ENCODE results near the gene PRELID1.
A peak's percentile ranks its signal among the peaks of the same experiment; 100 is the strongest.

The PRELID1 gene

GRCh38 chr5:177346820-177347219, 43.2 kb downstream of the PRELID1 start:
- Histone ChIP-seq H3K9me3 (ENCODE audit: control insufficient read depth in 2 of 2, low read length in 2 of 2) (no peaks in the 10 kb centered on the region), H3K27ac (ENCODE audit: low read depth in 2 of 2, low read length in 2 of 2) (no peak overlapping the region), H3K36me3 (ENCODE audit: control insufficient read depth in 2 of 2, insufficient read depth in 2 of 2, low read length in 2 of 2) (peaks cover 15 to 35% of the 10 kb centered on the region in 2 donors), H3K9ac (ENCODE audit: low read depth in 1 of 2, low read length in 2 of 2) (no peak overlapping the region), H3K4me1 (ENCODE audit: control insufficient read depth in 2 of 2, insufficient read depth in 2 of 2, low read length in 2 of 2) (peaks cover 13 to 19% of the 10 kb centered on the region in 2 donors), H3K27me3 (ENCODE audit: control insufficient read depth in 2 of 2, insufficient read depth in 2 of 2, low read length in 2 of 2) (no peaks in the 10 kb centered on the region), H3K4me3 (ENCODE audit: low read length in 2 of 2) (no peak overlapping the region)

- no peak overlapping the region for H3K27ac ChIP-seq (ENCODE audit: low read depth in 2 of 2, low read length in 2 of 2)
- H3K36me3 ChIP-seq (ENCODE audit: control insufficient read depth in 2 of 2, insufficient read depth in 2 of 2, low read length in 2 of 2) = peaks cover 15 to 29% of the 10 kb centered on the region in 2 donors
- H3K9me3 ChIP-seq (ENCODE audit: control insufficient read depth in 2 of 2, low read length in 2 of 2) = no peaks in the 10 kb centered on the region
- no peak overlapping the region for H3K9ac ChIP-seq (ENCODE audit: low read depth in 1 of 2, low read length in 2 of 2)
- peaks cover 13 to 21% of the 10 kb centered on the region in 2 donors for H3K4me1 ChIP-seq (ENCODE audit: control insufficient read depth in 2 of 2, insufficient read depth in 2 of 2, low read length in 2 of 2)
- no peak overlapping the region for H3K4me3 ChIP-seq (ENCODE audit: low read length in 2 of 2)
- H3K27me3 ChIP-seq (ENCODE audit: control insufficient read depth in 2 of 2, insufficient read depth in 2 of 2, low read length in 2 of 2) = peaks cover 0 to 2% of the 10 kb centered on the region in 2 donors
Measured at GRCh38 chr5:177347699-177348098, 44.1 kb downstream of the PRELID1 start.

- Histone ChIP-seq H3K27ac (ENCODE audit: low read depth in 2 of 2, low read length in 2 of 2) (no peak overlapping the region), H3K9me3 (ENCODE audit: control insufficient read depth in 2 of 2, low read length in 2 of 2) (no peaks in the 10 kb centered on the region), H3K9ac (ENCODE audit: low read depth in 1 of 2, low read length in 2 of 2) (no peak overlapping the region), H3K36me3 (ENCODE audit: control insufficient read depth in 2 of 2, insufficient read depth in 2 of 2, low read length in 2 of 2) (peaks cover 11 to 23% of the 10 kb centered on the region in 2 donors), H3K27me3 (ENCODE audit: control insufficient read depth in 2 of 2, insufficient read depth in 2 of 2, low read length in 2 of 2) (peaks cover 0 to 2% of the 10 kb centered on the region in 2 donors), H3K4me3 (ENCODE audit: low read length in 2 of 2) (no peak overlapping the region), H3K4me1 (ENCODE audit: control insufficient read depth in 2 of 2, insufficient read depth in 2 of 2, low read length in 2 of 2) (peaks cover 13 to 21% of the 10 kb centered on the region in 2 donors)
Measured at GRCh38 chr5:177349362-177349647, 45.7 kb downstream of the PRELID1 start.

GRCh38 chr5:177349762-177350161, 46.2 kb downstream of the PRELID1 start:
- no peaks in the 10 kb centered on the region for H3K9me3 ChIP-seq (ENCODE audit: control insufficient read depth in 2 of 2, low read length in 2 of 2)
- peaks cover 13 to 21% of the 10 kb centered on the region in 2 donors for H3K4me1 ChIP-seq (ENCODE audit: control insufficient read depth in 2 of 2, insufficient read depth in 2 of 2, low read length in 2 of 2)
- H3K9ac ChIP-seq (ENCODE audit: low read depth in 1 of 2, low read length in 2 of 2) = no peak overlapping the region

GRCh38 chr5:177350776-177351391, 47.3 kb downstream of the PRELID1 start:
- H3K9me3 ChIP-seq (ENCODE audit: control insufficient read depth in 2 of 2, low read length in 2 of 2) = no peaks in the 10 kb centered on the region
- peak overlapping the region; percentile 85 to 99 for H3K4me3 ChIP-seq (ENCODE audit: low read length in 2 of 2)
- peak overlapping the region; percentile 95 for H3K9ac ChIP-seq (ENCODE audit: low read depth in 1 of 2, low read length in 2 of 2)
- peaks cover 11 to 23% of the 10 kb centered on the region in 2 donors for H3K36me3 ChIP-seq (ENCODE audit: control insufficient read depth in 2 of 2, insufficient read depth in 2 of 2, low read length in 2 of 2)
- peak overlapping the region; percentile 96 to 97 for H3K27ac ChIP-seq (ENCODE audit: low read depth in 2 of 2, low read length in 2 of 2)
- H3K27me3 ChIP-seq (ENCODE audit: control insufficient read depth in 2 of 2, insufficient read depth in 2 of 2, low read length in 2 of 2) = peaks cover 0 to 2% of the 10 kb centered on the region in 2 donors
- H3K4me1 ChIP-seq (ENCODE audit: control insufficient read depth in 2 of 2, insufficient read depth in 2 of 2, low read length in 2 of 2) = peaks cover 13 to 25% of the 10 kb centered on the region in 2 donors

More at GRCh38 chr5:177349762-177350161, 46.2 kb downstream of the PRELID1 start:
- H3K36me3 ChIP-seq (ENCODE audit: control insufficient read depth in 2 of 2, insufficient read depth in 2 of 2, low read length in 2 of 2) = peaks cover 11 to 23% of the 10 kb centered on the region in 2 donors
- peak overlapping the region in 1 of 2 donors; percentile 99 for H3K4me3 ChIP-seq (ENCODE audit: low read length in 2 of 2)
- peaks cover 0 to 2% of the 10 kb centered on the region in 2 donors for H3K27me3 ChIP-seq (ENCODE audit: control insufficient read depth in 2 of 2, insufficient read depth in 2 of 2, low read length in 2 of 2)
- no peak overlapping the region for H3K27ac ChIP-seq (ENCODE audit: low read depth in 2 of 2, low read length in 2 of 2)

GRCh38 chr5:177351392-177352329, 48.1 kb downstream of the PRELID1 start, which contains the start of gene LMAN2:
Gene LMAN2 (minus strand): TSS chr5:177351668. CDS start chr5:177351647, 21 bp downstream.
- Histone ChIP-seq H3K27me3 (ENCODE audit: control insufficient read depth in 2 of 2, insufficient read depth in 2 of 2, low read length in 2 of 2) (peaks cover 0 to 2% of the 10 kb centered on the region in 2 donors), H3K36me3 (ENCODE audit: control insufficient read depth in 2 of 2, insufficient read depth in 2 of 2, low read length in 2 of 2) (peaks cover 11 to 20% of the 10 kb centered on the region in 2 donors), H3K4me3 (ENCODE audit: low read length in 2 of 2) (peak within 1 kb of the TSS; percentile 85 to 99), H3K9me3 (ENCODE audit: control insufficient read depth in 2 of 2, low read length in 2 of 2) (no peaks in the 10 kb centered on the region), H3K27ac (ENCODE audit: low read depth in 2 of 2, low read length in 2 of 2) (peak within 1 kb of the TSS; percentile 96 to 97), H3K9ac (ENCODE audit: low read depth in 1 of 2, low read length in 2 of 2) (peak within 1 kb of the TSS; percentile 95), H3K4me1 (ENCODE audit: control insufficient read depth in 2 of 2, insufficient read depth in 2 of 2, low read length in 2 of 2) (peaks cover 13 to 25% of the 10 kb centered on the region in 2 donors)

GRCh38 chr5:177353093-177353492, 49.5 kb downstream of the PRELID1 start:
- peaks cover 23 to 36% of the 10 kb centered on the region in 2 donors for H3K4me1 ChIP-seq (ENCODE audit: control insufficient read depth in 2 of 2, insufficient read depth in 2 of 2, low read length in 2 of 2)
- no peak overlapping the region for H3K4me3 ChIP-seq (ENCODE audit: low read length in 2 of 2)
- H3K9me3 ChIP-seq (ENCODE audit: control insufficient read depth in 2 of 2, low read length in 2 of 2) = no peaks in the 10 kb centered on the region
- H3K9ac ChIP-seq (ENCODE audit: low read depth in 1 of 2, low read length in 2 of 2) = no peak overlapping the region
- peaks cover 5 to 12% of the 10 kb centered on the region in 2 donors for H3K36me3 ChIP-seq (ENCODE audit: control insufficient read depth in 2 of 2, insufficient read depth in 2 of 2, low read length in 2 of 2)
- H3K27me3 ChIP-seq (ENCODE audit: control insufficient read depth in 2 of 2, insufficient read depth in 2 of 2, low read length in 2 of 2) = peaks cover 0 to 2% of the 10 kb centered on the region in 2 donors
- H3K27ac ChIP-seq (ENCODE audit: low read depth in 2 of 2, low read length in 2 of 2) = no peak overlapping the region

- peaks cover 29 to 48% of the 10 kb centered on the region in 2 donors for H3K4me1 ChIP-seq (ENCODE audit: control insufficient read depth in 2 of 2, insufficient read depth in 2 of 2, low read length in 2 of 2)
- peaks cover 0 to 2% of the 10 kb centered on the region in 2 donors for H3K27me3 ChIP-seq (ENCODE audit: control insufficient read depth in 2 of 2, insufficient read depth in 2 of 2, low read length in 2 of 2)
- H3K9me3 ChIP-seq (ENCODE audit: control insufficient read depth in 2 of 2, low read length in 2 of 2) = no peaks in the 10 kb centered on the region
- no peak overlapping the region for H3K9ac ChIP-seq (ENCODE audit: low read depth in 1 of 2, low read length in 2 of 2)
- H3K27ac ChIP-seq (ENCODE audit: low read depth in 2 of 2, low read length in 2 of 2) = no peak overlapping the region
- peaks cover 3 to 9% of the 10 kb centered on the region in 2 donors for H3K36me3 ChIP-seq (ENCODE audit: control insufficient read depth in 2 of 2, insufficient read depth in 2 of 2, low read length in 2 of 2)
- no peak overlapping the region for H3K4me3 ChIP-seq (ENCODE audit: low read length in 2 of 2)
Measured at GRCh38 chr5:177354256-177354655, 50.7 kb downstream of the PRELID1 start.

GRCh38 chr5:177354711-177355110, 51.1 kb downstream of the PRELID1 start:
- H3K27me3 ChIP-seq (ENCODE audit: control insufficient read depth in 2 of 2, insufficient read depth in 2 of 2, low read length in 2 of 2) = peaks cover 0 to 2% of the 10 kb centered on the region in 2 donors
- peaks cover 29 to 48% of the 10 kb centered on the region in 2 donors for H3K4me1 ChIP-seq (ENCODE audit: control insufficient read depth in 2 of 2, insufficient read depth in 2 of 2, low read length in 2 of 2)
- no peaks in the 10 kb centered on the region for H3K9me3 ChIP-seq (ENCODE audit: control insufficient read depth in 2 of 2, low read length in 2 of 2)
- H3K36me3 ChIP-seq (ENCODE audit: control insufficient read depth in 2 of 2, insufficient read depth in 2 of 2, low read length in 2 of 2) = peaks cover 0 to 5% of the 10 kb centered on the region in 2 donors
- no peak overlapping the region for H3K27ac ChIP-seq (ENCODE audit: low read depth in 2 of 2, low read length in 2 of 2)
- no peak overlapping the region for H3K4me3 ChIP-seq (ENCODE audit: low read length in 2 of 2)
- no peak overlapping the region for H3K9ac ChIP-seq (ENCODE audit: low read depth in 1 of 2, low read length in 2 of 2)
